GM21576 (cell line): Measurements from ENCODE around the gene PTPRN2.

Experiments used
- ATAC-seq: cut with Tn5 transposase; IDR thresholded peaks from one replicate; pipeline ENCODE4 v1.9.1; 2021; ENCODE audit warnings: mild to moderate bottlenecking, moderate library complexity; ENCODE audit not compliant: unreplicated experiment

PTPRN2 gene

DNA sequence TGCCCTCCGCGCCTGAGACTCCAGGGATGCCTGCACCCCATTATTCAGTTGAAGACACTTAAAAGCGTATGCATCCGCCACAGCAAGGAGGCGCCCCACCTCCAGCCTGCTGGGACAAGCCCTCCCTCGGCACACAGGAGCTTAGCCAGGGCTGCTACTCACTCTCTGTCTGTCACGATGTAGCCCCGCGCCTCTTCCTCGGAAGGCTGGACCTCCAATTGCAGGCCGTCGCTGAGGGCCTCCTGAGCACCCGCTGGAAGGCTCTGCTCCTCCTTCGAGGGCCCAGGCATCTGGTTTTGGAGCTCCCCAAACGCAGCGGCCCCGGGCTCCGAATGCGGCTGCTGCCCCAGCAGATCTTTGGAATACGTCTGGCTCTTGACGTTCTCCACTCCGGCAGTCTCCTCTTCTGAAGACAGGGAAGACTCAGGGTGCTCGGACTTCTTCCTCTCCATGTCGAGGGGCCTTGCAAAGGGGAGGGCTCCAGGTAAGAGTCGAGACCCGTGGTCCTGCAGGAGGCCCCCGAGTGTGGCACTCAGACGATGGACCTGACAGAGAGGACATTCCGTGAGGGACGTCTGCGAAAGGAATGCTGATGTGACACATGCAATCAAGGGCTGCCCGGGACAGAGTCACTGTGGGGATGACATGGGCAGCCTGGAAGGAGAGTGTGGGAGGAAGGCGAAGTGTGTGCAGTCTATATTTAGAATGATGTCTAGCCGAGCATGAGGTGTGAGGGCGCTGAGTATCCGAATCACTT is 453.9 kb downstream of the PTPRN2 start:
- no peak for ATAC-seq

DNA sequence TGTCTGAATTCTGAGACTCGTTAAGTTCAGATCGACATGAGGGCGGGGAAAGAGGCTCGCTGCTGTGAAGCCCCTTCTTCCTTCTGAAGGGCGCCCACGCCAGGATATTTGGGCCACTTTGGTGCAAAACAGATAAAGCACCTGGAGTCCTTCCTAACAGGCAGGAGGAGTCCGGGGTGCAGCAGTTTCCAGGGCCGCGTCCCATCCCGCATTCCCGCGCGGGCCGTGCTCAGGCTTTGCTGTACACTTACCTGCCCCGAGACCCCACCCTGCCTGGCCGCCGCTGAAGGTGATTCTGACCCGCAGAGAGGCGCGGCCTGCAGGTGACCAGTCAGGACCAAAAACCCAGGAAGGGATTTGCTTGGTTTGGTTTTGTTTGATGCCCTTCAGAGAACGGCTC is 454.6 kb downstream of the PTPRN2 start:
- ATAC-seq, result no peak

DNA sequence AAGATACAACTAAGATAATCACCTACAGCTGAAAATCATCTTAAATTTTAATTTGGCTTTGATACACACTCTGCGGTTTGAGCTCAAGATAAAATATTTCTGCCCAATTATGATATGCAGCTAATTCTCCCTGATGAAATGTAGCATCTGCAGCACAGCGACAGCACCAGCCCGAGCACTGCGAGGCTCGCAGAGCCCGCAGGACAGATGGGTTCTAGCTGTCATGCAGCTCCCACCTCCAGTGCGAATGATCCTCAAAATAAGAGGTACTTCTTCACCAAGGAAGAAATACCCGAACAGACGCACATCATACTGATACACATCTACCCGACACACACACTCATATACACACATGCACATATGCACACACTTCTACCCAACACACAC is 457.6 kb downstream of the PTPRN2 start:
- no peak for ATAC-seq

DNA sequence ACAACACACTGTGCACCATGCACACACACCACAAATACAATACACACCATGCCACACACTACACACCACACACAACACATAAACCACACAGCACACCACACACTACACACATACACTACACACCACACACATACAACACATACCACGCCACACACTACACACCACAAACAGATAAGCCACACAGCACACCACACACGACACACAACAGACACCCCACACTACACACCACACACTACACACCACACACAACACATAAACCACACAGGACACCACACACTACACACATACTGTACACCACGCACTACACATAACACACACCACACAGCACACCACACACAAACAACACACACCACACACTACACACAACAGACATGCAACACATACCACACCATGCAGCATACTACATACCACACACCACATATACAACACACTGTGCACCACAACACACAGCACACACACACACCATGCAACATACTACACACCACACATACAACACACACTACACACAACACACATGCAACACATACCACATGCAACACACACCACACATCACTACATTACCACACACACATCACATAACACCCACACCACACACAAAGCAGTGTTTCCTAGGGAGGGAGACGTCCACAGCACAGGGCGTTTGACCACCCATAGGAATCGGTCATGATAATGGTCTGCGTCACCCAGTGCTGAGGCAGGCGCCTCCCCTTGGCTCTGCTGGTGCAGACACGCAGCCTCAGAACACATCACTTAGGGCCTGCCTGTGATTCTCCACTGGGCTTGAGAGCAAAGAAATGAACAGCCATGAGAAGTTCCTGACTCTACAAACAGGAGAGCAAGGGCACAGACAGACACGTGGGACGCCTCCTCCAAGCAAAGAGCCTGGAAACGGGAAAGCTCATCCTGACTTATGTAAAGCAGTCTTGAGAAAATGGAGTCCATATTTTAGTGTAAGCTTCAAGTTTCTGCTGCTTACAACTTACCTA is 458.3 kb downstream of the PTPRN2 start:
- ATAC-seq, result no peak

DNA sequence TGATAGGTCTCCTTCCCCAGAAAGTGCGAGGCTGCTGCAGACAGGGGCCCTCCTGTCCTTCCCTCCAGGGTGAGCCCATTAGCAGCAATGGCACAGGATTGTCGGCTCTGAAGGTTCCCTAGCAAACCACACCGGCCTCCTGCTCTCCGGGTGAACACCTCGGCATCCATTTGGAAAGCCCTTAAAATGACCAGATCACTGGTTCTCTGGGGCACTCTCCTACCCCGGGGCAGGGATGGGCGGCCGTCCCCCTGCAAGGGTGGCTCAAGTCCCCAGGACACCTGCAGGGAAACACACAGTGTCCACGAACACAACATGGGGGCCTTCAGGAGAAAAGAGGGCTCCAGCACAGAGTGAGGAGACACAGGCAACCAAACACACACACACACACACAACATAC is 459.1 kb downstream of the PTPRN2 start:
- no peak for ATAC-seq

DNA sequence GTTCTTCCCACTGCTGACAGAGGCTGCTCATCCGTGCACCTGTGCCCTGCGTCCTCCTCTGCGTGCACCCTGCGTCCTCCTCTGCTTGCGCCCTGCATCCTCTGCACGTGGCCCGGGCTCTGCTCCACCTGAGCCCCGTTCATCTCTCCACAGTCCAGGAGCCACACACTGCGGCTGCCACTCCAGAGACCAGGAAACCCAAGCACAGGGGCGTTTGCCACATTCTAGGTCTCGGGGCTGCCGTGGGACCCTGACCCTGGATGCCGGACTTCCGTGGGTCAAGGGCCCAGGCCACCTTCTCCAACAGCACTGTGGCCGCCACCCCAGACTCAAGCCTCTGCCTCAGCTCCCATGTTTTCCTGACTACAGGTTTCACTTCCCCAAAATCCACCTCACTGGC is 460.4 kb downstream of the PTPRN2 start:
- no peak for ATAC-seq

DNA sequence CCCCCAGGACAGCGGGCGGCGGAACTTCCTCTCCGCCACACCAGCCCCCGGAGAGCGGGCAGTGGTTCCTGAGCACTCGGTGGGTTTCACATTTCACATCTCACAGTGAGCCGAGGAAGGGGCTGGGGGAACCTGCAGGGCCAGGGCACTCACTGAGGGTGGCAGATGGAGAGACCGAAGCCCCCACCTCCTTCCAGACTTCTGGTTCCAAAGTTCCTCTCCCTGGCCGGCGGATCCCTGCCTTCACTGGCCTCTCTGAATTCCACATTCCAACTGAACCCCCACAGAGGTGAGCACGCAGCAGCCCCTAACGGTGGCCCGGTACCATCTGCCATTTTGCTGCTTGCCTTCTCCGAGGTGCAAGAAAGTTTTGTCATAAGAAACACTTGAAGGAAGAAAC is 461.0 kb downstream of the PTPRN2 start:
- ATAC-seq, result no peak

DNA sequence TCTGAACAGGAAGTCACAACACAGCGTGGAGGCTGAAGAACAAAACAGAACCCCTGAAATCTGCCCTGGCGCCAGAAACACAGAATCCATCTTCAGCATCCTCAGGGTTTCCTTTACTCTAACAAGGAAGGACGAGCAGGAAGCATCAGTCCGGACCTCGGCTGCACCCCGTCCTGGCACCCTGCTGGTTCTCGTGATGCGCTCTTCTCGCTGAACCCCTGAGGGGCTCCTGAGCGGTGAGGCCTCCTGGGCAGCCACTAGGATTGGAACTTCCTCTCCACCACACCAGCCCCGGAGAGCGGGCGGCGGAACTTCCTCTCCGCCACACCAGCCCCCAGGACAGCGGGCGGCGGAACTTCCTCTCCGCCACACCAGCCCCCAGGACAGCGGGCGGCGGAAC is 461.9 kb downstream of the PTPRN2 start:
- ATAC-seq, result no peak

DNA sequence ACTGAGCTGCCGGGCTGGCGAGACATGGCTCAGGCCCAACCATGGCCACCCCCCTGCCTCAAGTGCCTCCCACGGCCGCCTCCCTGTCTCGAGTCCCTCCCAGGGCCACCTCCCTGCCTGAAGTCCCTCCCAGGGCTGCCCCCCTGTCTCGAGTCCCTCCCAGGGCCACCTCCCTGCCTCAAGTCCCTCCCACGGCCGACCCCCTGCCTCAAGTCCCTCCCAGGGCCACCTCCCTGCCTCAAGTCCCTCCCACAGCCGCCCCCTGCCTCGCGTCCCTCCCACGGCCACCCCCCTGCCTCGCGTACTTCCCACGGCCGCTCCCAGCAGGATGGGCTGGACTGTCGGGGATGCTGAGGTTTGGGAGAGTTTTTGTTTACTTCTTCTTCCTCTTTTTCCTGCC is 462.5 kb downstream of the PTPRN2 start:
- no peak for ATAC-seq

DNA sequence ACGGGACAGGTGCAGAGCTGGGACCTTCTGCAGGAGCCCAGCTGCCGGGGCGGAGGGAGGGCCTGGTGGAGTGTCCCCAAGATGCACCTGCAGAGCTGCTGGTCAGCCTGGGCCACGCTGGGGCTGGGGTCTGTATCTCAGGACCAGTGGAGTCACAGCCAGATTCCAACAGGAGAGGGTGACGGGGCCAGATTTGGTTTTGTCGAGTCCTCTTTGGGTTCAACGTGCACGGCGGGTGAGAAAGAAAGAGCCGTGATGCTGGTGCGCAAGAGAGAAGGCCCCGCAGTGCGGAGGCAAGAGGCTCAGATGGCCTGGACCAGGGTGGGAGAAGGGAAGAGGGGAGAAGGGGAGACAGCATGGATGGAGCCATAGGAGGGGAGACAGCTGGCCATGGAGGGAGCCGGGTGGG is 462.9 kb downstream of the PTPRN2 start:
- ATAC-seq, result no peak

DNA sequence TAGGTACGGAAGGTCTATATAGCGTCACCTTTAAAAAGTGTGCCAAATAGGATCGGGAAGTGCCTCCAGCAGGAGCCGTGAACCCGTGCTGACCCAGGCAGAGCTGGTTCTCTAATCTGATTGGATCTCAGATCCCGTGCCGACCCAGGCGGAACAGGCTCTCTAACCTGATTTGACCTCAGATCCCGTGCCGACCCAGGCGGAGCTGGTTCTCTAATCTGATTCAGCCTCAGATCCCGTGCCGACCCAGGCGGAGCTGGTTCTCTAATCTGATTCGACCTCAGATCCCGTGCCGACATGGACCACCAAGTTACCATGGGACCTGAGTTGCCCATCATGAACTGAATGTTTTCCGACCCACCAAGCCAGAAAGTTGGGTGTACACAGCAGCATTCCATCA is 463.9 kb downstream of the PTPRN2 start:
- ATAC-seq, result no peak

DNA sequence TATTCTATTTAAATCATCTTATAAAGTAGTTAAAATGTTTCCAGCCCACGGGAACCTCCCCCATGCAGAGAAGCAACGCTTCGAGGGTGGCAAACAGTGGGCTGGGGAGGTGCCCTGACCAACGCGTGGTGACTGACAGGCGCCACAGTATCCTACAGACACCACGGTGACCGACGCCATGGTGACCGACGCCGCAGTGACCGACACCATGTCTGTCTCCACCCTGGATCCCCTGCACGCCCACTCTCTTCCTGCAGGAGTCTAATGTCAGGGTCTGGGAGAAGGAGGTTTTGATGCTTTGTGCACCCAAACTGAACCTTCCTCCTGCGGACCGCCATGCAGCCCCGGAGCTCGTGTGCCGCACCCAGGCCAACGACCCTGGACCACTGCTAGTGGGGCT is 464.4 kb downstream of the PTPRN2 start:
- ATAC-seq, result no peak

DNA sequence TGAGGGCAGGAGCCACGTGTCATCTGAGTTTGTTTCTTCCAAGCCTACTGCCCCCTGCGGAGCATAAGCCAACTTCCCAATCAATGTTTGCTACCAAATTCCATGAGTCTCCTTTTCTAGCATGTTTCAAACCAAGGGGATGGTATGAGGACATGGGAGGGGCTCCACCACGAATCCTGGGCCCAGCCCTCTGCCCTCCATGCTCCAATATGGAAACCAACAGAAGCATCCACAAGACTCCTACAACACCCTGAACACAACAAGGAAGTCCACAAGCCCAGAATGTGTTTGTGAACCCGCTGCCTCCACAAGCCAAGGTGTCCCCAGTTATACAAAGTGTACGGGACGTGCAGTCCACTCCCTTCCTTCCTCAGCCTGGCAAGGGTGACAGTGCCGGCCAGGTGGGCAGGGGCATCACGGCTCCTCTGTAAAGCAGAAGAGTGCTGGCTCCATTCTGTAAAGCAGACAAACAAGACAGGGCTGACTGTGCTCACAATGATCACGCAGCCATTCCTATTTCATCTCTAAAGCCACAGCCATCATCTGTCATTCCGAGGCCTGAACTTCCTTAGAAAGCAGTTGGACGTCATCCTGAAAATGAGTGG is 466.1 kb downstream of the PTPRN2 start:
- ATAC-seq, result no peak

DNA sequence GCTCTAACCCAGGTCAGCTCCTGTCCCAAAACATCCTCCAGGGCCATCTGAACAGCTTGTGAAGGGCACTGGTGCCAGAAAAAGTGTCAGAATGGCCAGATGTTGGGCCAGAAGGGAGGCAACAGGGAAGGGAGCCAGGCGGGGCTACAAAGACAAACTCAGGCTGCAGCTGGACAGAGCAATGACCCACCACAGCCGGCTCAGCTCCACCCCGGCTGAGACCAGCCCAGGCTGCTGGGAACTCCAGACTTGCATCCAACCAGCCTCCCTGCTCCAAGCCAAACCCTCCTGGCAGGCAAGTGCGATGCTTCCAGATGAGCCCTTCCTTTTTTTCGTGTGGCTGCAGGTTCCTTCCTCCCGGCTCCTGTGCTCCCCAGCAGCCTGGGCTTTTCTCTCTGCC is 466.9 kb downstream of the PTPRN2 start:
- ATAC-seq, result no peak

DNA sequence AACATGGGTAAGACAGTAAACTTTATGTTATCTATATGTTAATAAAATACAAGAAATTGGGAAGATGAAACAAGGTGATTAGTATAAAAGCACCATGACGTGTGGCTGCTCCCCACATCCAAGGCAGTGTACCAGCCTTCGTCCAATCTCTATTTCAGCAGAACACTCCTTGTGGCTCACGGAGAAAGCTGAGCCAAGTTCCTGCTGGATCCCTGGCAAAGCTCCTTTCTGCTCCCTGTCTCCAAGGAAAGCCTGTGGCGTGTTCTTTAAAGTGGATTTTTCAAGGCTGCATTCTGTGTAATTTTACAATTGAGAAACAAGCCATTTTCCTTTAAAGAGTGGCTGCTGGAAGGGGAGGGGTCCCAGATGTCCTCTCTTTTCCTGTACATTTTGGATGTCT is 467.3 kb downstream of the PTPRN2 start:
- ATAC-seq, result no peak

DNA sequence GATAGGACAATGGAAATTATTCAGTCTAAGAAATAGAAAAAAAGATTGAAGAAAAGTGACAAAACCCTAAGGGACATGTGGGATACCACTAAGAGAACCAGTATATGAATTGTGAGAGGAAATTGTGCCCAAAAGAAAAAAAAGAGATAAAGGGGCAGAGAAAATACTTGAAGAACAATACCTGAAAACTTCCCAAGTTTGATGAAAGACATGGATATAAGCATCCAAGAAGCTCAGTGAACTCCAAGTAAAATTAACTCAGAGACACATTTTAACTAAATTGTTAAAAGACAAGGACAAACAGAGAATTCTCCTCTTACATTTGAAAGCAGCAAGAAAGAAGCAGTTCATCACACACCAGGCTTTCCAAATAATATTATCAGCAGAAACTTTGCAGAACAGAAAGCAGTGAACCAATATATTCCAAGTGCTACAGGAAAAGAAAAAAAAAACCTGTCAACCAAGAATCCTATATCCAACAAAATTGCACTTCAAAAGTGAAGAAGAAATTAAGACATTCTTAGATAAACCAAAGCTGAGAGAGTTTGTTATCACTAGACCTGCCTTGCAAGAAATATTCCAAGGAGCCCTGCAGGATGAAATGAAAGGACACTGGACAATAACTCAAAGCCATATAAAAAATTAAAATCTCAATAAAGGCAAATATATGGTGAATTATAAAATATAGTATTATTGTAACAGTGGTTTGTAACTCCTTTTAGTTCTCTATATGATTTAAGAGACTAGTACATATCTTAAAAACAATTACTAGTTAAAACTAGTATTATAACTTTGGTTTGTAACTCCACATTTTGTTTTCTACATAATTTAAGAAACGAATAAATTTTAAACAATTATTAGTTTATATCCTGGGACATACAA is 470.0 kb downstream of the PTPRN2 start:
- no peak for ATAC-seq

DNA sequence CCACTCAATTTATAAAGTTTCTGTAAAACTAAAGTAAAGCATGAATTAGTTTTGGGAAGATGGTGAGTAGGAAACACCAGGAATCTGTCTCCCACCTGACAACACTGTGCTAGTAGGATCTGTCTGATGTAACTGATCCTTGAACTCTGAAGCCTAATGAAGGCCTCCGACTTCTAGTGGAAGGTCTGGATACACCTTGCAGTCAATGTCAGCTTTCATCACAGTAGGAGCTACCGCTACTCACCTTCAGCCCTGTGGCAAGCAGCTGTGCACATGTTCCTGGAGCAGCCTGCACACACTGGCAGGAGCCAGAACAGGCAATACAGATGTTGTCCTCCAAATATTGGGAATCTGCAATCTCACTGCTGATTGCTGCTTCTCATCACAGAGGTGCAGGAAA is 471.4 kb downstream of the PTPRN2 start:
- ATAC-seq, result no peak

DNA sequence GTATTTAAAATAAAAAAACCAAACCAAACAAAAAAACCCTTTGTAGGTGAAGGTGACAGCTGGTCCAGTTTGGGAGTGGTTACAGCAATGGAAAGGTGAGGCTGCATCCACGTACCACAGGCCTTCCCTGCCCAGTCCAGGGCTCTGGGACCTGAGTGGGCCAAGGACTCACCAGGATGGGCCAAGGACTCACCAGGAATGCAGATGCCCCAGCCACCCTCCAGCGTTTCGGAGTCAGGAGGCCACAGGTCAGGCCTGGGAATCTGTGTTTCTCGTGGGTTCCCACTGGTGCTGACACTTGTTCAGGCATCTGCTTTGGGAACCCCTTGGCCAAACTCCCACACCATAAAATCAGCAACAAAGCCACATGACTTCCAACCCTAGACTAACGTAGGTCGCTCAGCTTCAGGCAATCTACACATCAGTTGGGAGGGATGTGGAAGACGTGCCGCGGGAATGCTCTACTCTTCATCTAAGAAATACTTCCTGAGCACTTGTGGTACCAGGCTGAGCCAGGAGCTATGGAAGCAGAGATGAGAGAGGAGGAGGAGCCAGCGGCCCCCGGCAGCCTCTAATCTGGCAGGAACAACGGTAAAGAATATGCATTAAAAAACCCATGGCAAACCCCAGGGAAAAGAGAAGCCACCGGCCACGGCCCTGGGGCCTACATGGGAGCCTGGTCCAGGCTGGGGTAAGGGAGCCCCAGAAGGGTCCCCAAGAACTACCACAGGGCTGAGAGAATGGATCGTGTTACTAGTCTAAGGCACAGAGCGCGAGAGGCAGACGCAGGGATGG is 473.4 kb downstream of the PTPRN2 start:
- ATAC-seq, result no peak

DNA sequence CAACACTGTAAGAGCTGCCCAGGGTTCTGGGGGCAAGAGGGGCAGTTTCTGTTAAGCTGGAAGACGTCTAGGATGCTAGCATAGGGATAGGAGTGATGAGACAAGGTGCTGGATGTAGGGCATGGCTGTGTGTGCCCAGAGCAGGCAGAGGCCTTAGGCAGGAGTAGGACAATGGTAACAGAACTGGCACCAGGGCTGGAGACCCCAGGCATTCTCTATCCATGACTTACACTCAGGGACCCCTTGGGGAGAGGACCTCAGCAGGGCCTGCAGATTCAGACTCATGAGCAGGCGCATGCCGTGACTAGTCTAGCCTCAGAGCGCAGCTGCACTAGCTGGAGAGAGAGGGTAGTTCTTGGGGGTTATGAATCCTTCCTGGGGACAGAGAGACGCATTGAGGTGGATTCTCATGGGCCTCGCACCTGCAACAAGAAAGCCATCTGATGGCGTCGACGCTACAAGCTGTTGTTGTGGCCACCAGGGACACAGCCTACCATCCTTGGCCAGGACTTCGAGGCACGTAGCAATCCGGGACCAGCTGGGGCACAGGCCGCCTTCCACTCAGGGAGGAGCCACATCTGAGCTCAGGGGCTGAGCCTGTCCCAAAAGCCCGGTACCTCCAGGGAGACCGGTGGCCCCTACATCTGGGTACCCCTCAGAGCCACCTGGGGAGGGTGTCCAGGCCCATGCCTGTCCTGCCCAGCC is 474.1 kb downstream of the PTPRN2 start:
- no peak for ATAC-seq
